Upper lobe of left lung (tissue), 4 donors: ENCODE results near the gene MACROD2.

Experiments used
- CTCF ChIP-seq, 6 experiments: fragments of 450-650 bp in 4 of 6; fragments of 200-600 bp in 2 of 6; sonication (generic) in 2 of 6; IDR thresholded peaks; one replicate each; pipeline ENCODE4 v1.5.1; 2016 to 2019; ENCODE audit warnings: antibody characterized with exemption in 6 of 6
- EP300 ChIP-seq, 4 donors: sonication (generic); formaldehyde crosslinking; IDR thresholded peaks; one replicate each; pipeline ENCODE4 v1.5.1; 2017; ENCODE audit warnings: antibody characterized with exemption in 4 of 4, control low read depth in 2 of 4

DNA sequence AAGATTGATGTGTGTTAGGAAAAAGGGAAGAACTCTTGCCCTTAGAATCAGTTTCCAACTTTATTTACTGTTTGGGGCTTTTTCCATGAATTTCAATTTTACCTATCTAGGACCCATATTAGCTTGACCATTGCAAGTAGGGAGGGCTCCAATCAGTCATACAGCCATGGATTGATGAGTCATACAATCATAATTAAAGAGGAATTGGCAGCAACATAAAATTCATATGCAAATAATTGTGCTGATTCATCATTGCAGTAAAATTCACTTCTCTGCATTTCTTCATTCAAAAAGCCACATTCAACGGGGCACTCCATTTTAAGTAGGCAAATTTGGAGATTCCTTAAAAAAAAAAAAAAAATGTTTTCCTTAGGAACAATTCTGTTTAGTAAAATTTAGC, 1561.6 kb downstream of the MACROD2 start:
- TF ChIP-seq CTCF (IDR thresholded peaks at IDR 0.05) = no peak
- no peak for TF ChIP-seq EP300 (IDR thresholded peaks at IDR 0.05)
